ENCODE data around the gene KCNH1.

GRCh38 chr1:210822241-210822640, 311.7 kb downstream of the KCNH1 start:
- no peak for TF ChIP-seq EZH2 (IDR thresholded peaks at IDR 0.05; ENCODE audit: insufficient read depth, poor library complexity, severe bottlenecking)
- TF ChIP-seq EZH2phosphoT487 (IDR thresholded peaks at IDR 0.05; ENCODE audit: insufficient read depth, low read depth) = no peak

Data from GM23248 (cell line).